MCF 10A (cell line): ENCODE results near the gene NXPH1. TPM values are rescaled to one million over a fixed set of nuclear protein-coding genes. Genes with fewer than 3 reads are reported as not detected.

Experiments
- BruUV-seq: library from RNA; stranded (reverse); fragments of 400-500 nt; replicated peaks from 2 replicates; lab custom pipeline; 2021; lab: Mats Ljungman, UMichigan
- CTCF ChIA-PET: fragments of 300-600 bp; sonication (Branson Sonifier 250); formaldehyde crosslinking; extraction: SDS; loops from one replicate; lab custom pipeline; 2021; ENCODE audit warnings: antibody characterized with exemption, inconsistent platforms; lab: Yijun Ruan, JAX
- POLR2A ChIA-PET: fragments of 300-600, 350-650 bp; sonication (Branson Sonifier 250); formaldehyde crosslinking; extraction: SDS; loops from one replicate; lab custom pipeline; 2020; ENCODE audit warnings: antibody characterized with exemption, inconsistent platforms; lab: Yijun Ruan, JAX
- DNase-seq: peaks from one replicate; pipeline ENCODE4 v3.0.0-alpha.2; 2018; ENCODE audit not compliant: unreplicated experiment
- H3K27ac Mint-ChIP-seq: one replicate; pipeline ENCODE4 v1.8.0; 2022; ENCODE audit warnings: mild to moderate bottlenecking, low read depth, mixed read lengths; ENCODE audit not compliant: unreplicated experiment
- H3K27me3 Mint-ChIP-seq: one replicate; pipeline ENCODE4 v1.8.0; 2022; ENCODE audit warnings: mixed read lengths; ENCODE audit not compliant: insufficient read depth, unreplicated experiment
- H3K36me3 Mint-ChIP-seq: one replicate; pipeline ENCODE4 v1.8.0; 2022; ENCODE audit warnings: mild to moderate bottlenecking, moderate library complexity, mixed read lengths; ENCODE audit not compliant: insufficient read depth, unreplicated experiment
- H3K4me1 Mint-ChIP-seq: one replicate; pipeline ENCODE4 v1.8.0; 2022; ENCODE audit warnings: mixed read lengths; ENCODE audit not compliant: insufficient read depth, unreplicated experiment
- H3K4me3 Mint-ChIP-seq: one replicate; pipeline ENCODE4 v1.8.0; 2022; ENCODE audit warnings: mild to moderate bottlenecking, moderate library complexity, mixed read lengths; ENCODE audit not compliant: unreplicated experiment
- H3K9me3 Mint-ChIP-seq: one replicate; pipeline ENCODE4 v1.8.0; 2022; ENCODE audit warnings: mixed read lengths; ENCODE audit not compliant: unreplicated experiment
- intact Hi-C: fragments of 100-400 bp; cut with micrococcal nuclease; formaldehyde crosslinking; loops from 2 replicates; pipeline ENCODE4 v1.14.1; 2022
- total RNA-seq: library from RNA; stranded (reverse); gene quantifications from 2 replicates; pipeline ENCODE4 v1.2.3, GENCODE V29; 2022
- TF ChIP-seq, protein P1 (sequence below): fragments of 200-600 bp; IDR thresholded peaks from one replicate; pipeline ENCODE4 v1.8.0; 2022; ENCODE audit warnings: antibody characterized with exemption, mild to moderate bottlenecking; ENCODE audit not compliant: unreplicated experiment

The NXPH1 gene
- total RNA-seq, 1 experiment from 2014 or later: not detected

DNA sequence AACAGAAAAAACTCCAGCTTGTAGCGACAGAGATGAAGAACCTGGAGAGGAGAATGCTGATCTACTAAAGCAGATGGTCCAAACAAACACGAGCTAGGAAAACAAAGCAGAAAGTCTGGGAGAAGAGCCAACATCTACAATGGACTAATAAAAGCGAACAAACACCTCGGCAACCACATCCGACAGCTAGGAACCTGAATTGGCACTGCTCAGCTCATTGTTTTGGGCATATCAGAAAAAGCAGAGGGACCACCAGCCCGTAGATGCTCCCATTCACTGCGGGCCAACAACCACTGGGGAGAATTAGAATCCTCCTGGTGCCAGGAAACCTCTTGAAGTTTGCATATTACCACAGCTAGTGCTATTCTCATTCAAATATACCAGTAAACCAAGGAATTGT, 204.7 kb downstream of the NXPH1 start:
- intact Hi-C loops: no loop called here
- Mint-ChIP-seq H3K9me3 (no peaks in the 10 kb centered on the region), H3K4me3 (no peak overlapping the region), H3K36me3 (no peaks in the 10 kb centered on the region), H3K27me3 (peaks cover 63% of the 10 kb centered on the region), H3K27ac (no peak overlapping the region), H3K4me1 (no peaks in the 10 kb centered on the region)
- BruUV-seq: no TSS peak
- DNase-seq: peak; percentile 35
- ChIA-PET CTCF (interaction anchor here (0.5 to 1.6 kb wide), 4 partner anchors 11 to 219 kb away, joined by 3 to 5 read pairs (median 4); no protein-coding TSS in a partner anchor), POLR2A (no interaction called here)
- TF ChIP-seq, protein P1, sequence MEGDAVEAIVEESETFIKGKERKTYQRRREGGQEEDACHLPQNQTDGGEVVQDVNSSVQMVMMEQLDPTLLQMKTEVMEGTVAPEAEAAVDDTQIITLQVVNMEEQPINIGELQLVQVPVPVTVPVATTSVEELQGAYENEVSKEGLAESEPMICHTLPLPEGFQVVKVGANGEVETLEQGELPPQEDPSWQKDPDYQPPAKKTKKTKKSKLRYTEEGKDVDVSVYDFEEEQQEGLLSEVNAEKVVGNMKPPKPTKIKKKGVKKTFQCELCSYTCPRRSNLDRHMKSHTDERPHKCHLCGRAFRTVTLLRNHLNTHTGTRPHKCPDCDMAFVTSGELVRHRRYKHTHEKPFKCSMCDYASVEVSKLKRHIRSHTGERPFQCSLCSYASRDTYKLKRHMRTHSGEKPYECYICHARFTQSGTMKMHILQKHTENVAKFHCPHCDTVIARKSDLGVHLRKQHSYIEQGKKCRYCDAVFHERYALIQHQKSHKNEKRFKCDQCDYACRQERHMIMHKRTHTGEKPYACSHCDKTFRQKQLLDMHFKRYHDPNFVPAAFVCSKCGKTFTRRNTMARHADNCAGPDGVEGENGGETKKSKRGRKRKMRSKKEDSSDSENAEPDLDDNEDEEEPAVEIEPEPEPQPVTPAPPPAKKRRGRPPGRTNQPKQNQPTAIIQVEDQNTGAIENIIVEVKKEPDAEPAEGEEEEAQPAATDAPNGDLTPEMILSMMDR: no peak

DNA sequence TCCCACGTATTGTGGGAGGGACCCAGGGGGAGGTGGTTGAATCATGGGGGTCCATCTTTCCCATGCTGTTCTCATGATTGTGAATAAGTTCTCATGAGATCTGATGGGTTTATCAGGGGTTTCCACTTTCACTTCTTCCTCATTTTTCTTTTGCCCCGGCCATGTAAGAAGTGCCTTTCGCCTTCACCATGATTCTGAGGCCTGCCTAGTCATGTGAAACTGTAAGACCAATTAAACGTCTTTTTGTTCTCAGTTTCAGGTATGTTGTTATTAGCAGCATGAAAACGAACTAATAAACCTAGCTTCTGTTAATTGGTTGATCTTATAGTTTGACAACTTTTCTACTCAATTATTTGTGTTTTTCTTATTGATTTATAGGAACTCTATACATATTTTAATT, 206.3 kb downstream of the NXPH1 start:
- no peaks in the 10 kb centered on the region for H3K4me1 Mint-ChIP-seq
- no peak overlapping the region for H3K4me3 Mint-ChIP-seq
- CTCF ChIA-PET: interaction anchor here (0.6 kb wide), 1 partner anchor 189 kb away, joined by 3 read pairs; no protein-coding TSS in a partner anchor
- peaks cover 72% of the 10 kb centered on the region for H3K27me3 Mint-ChIP-seq
- H3K9me3 Mint-ChIP-seq: no peaks in the 10 kb centered on the region
- TF ChIP-seq, protein P1: no peak
- no TSS peak for BruUV-seq
- DNase-seq: no peak
- intact Hi-C loops: no loop called here
- POLR2A ChIA-PET: no interaction called here
- H3K36me3 Mint-ChIP-seq: no peaks in the 10 kb centered on the region
- H3K27ac Mint-ChIP-seq: no peak overlapping the region

DNA sequence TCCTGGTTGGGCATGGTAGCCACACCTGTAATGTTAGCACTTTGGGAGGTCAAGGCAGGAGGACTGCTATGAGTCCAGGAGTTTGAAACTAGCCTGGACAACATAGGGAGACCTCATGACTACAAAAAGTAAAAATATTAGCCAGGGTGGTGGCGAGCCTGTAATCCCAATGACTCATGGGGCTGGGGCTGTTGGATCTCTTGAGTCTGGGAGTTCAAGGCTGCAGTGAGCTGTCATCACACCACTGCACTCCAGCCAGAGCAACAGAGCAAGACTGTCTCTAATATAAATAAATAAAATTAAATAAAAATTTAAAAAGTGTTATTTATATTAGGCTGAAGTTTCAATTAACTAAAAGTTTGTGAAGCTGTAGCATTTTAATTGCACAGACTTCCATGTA, 207.3 kb downstream of the NXPH1 start:
- peaks cover 69% of the 10 kb centered on the region for H3K27me3 Mint-ChIP-seq
- H3K27ac Mint-ChIP-seq: no peak overlapping the region
- no peaks in the 10 kb centered on the region for H3K9me3 Mint-ChIP-seq
- ChIA-PET POLR2A (no interaction called here), CTCF (no interaction called here)
- TF ChIP-seq, protein P1: no peak
- H3K4me3 Mint-ChIP-seq: no peak overlapping the region
- no peak for DNase-seq
- H3K36me3 Mint-ChIP-seq: no peaks in the 10 kb centered on the region
- no TSS peak for BruUV-seq
- no peaks in the 10 kb centered on the region for H3K4me1 Mint-ChIP-seq
- intact Hi-C loops: no loop called here

DNA sequence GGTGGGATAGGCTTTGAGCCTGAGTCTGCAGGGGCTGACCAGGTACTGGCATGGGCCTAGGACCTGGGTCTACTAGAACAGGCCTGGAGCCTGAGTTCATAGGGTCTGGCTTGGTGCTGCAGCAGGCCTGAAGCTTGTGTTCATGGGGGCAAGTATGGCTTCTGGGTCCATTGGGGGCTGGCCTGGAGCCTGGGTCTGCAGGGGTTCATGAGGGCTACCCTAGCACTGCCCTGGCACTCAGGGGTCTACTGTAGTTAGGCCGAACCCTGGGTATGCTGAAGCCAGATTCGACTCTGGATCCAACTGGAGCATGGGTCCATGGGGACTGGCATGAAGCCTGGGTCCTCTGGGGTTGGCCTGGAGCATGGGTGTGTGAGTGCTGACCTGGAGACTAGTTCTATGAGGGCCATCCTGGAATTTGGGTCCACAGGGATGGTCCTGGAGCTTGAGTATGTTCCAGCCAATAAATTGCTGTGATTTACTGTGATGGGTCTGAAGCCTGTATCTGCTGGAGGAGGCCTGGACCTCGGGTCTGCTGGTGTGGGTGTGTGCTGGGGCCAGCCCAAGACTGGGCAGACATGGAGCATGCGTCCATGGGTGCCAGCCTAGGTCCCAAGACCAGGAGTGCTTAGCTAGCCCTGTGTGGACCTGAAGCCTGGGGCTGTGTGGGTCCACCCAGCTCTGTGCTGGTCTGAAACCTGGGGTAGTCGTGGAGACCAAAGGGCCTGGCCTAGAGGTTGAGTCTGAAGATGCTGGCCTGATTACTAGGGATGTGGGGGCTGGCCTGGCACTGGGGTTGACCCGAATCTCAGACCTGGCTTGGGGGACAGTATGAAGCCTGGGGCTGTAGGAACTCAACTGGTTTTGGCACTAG, 235.5 kb downstream of the NXPH1 start:
- Mint-ChIP-seq H3K36me3 (no peaks in the 10 kb centered on the region), H3K27me3 (peaks cover 13% of the 10 kb centered on the region), H3K9me3 (no peaks in the 10 kb centered on the region), H3K4me3 (no peak overlapping the region), H3K4me1 (no peaks in the 10 kb centered on the region), H3K27ac (no peak overlapping the region)
- ChIA-PET POLR2A (no interaction called here), CTCF (interaction anchor here (0.6 kb wide), 1 partner anchor 38 kb away, joined by 3 read pairs; no protein-coding TSS in a partner anchor)
- intact Hi-C loops: no loop called here
- no peak for DNase-seq
- BruUV-seq: no TSS peak
- TF ChIP-seq, protein P1: no peak
